Neuronal stem cell (in vitro differentiated cells): ENCODE results near the gene RABIF.

ENCODE experiments used
- DNase-seq: peaks from one replicate; pipeline ENCODE4 v3.0.0-alpha.2; 2013; ENCODE audit warnings: low spot score
- H2AFZ ChIP-seq: one replicate; pipeline ENCODE4 v1.6.1; 2013; ENCODE audit warnings: mild to moderate bottlenecking, low read length, inconsistent platforms
- H2AK5ac ChIP-seq: 2 replicates; pipeline ENCODE4 v1.6.1; 2013; ENCODE audit warnings: low read depth, mild to moderate bottlenecking, inconsistent platforms, low read length, moderate library complexity, mixed read lengths
- H2BK120ac ChIP-seq: 2 replicates; pipeline ENCODE4 v1.6.1; 2013; ENCODE audit warnings: low read depth, mild to moderate bottlenecking, inconsistent platforms, low read length, moderate library complexity, mixed read lengths
- H2BK12ac ChIP-seq: one replicate; pipeline ENCODE4 v1.6.1; 2013; ENCODE audit warnings: low read length, inconsistent platforms
- H2BK15ac ChIP-seq: 2 replicates; pipeline ENCODE4 v1.6.1; 2013; ENCODE audit warnings: mild to moderate bottlenecking, low read length, inconsistent platforms, mixed read lengths
- H2BK5ac ChIP-seq: one replicate; pipeline ENCODE4 v1.6.1; 2013; ENCODE audit warnings: inconsistent platforms, mild to moderate bottlenecking, low read length, moderate library complexity
- H3K14ac ChIP-seq: one replicate; pipeline ENCODE4 v1.6.1; 2013; ENCODE audit warnings: low read length, inconsistent platforms
- H3K18ac ChIP-seq: 2 replicates; pipeline ENCODE4 v1.6.1; 2013; ENCODE audit warnings: low read length, inconsistent platforms
- H3K23ac ChIP-seq: 2 replicates; pipeline ENCODE4 v1.6.1; 2013; ENCODE audit warnings: low read depth, mild to moderate bottlenecking, mixed read lengths, low read length, inconsistent platforms; ENCODE audit not compliant: poor library complexity
- H3K27ac ChIP-seq: replicated peaks from 3 replicates; pipeline ENCODE4 v1.5.1; 2013; ENCODE audit warnings: low read length, inconsistent platforms
- H3K27me3 ChIP-seq, 3 experiments: 2 replicates each; pipeline ENCODE4 v1.6.1; 2013; ENCODE audit warnings: low read length in 3 of 3, mild to moderate bottlenecking in 2 of 3, inconsistent platforms in 1 of 3, low read depth in 1 of 3, mixed read lengths in 1 of 3, moderate library complexity in 1 of 3; ENCODE audit not compliant: control insufficient read depth in 3 of 3, insufficient read depth in 3 of 3
- H3K36me3 ChIP-seq, 2 donors: replicated peaks in 1 of 2; 2 replicates each; pipeline ENCODE4 v1.6.1; 2013; ENCODE audit warnings: low read length in 2 of 2; ENCODE audit not compliant: control insufficient read depth in 2 of 2, insufficient read depth in 2 of 2
- H3K4ac ChIP-seq: 2 replicates; pipeline ENCODE4 v1.6.1; 2013; ENCODE audit warnings: inconsistent platforms, mild to moderate bottlenecking, low read length, moderate library complexity
- H3K4me1 ChIP-seq, 2 donors: 1 replicate in 1 of 2; 2 replicates in 1 of 2; pipeline ENCODE4 v1.6.1; 2013; ENCODE audit warnings: low read length in 2 of 2, low read depth in 1 of 2; ENCODE audit not compliant: control insufficient read depth in 2 of 2, insufficient read depth in 1 of 2
- H3K4me2 ChIP-seq: one replicate; pipeline ENCODE4 v1.6.1; 2013; ENCODE audit warnings: mild to moderate bottlenecking, low read length, inconsistent platforms; ENCODE audit not compliant: insufficient read depth, poor library complexity, severe bottlenecking
- H3K4me3 ChIP-seq, 2 donors: 2 replicates each; pipeline ENCODE4 v1.5.1; 2013; ENCODE audit warnings: low read length in 2 of 2, mild to moderate bottlenecking in 2 of 2, inconsistent platforms in 1 of 2, moderate library complexity in 1 of 2
- H3K79me1 ChIP-seq: one replicate; pipeline ENCODE4 v1.6.1; 2013; ENCODE audit warnings: low read depth, mild to moderate bottlenecking, inconsistent platforms, low read length, moderate library complexity
- H3K9ac ChIP-seq: one replicate; pipeline ENCODE4 v1.6.1; 2013; ENCODE audit warnings: mild to moderate bottlenecking, low read depth, low read length, inconsistent platforms; ENCODE audit not compliant: poor library complexity
- H3K9me3 ChIP-seq, 2 donors: replicated peaks in 1 of 2; 2 replicates each; pipeline versions ENCODE3 to v1.6.1; 2013; ENCODE audit warnings: low read length in 2 of 2, mild to moderate bottlenecking in 2 of 2, inconsistent platforms in 1 of 2, low read depth in 1 of 2, mixed read lengths in 1 of 2, moderate library complexity in 1 of 2; ENCODE audit not compliant: control insufficient read depth in 2 of 2, insufficient read depth in 1 of 2
- H4K8ac ChIP-seq: one replicate; pipeline ENCODE4 v1.6.1; 2013; ENCODE audit warnings: low read depth, mild to moderate bottlenecking, inconsistent platforms, low read length, moderate library complexity
- H4K91ac ChIP-seq: one replicate; pipeline ENCODE4 v1.6.1; 2013; ENCODE audit warnings: low read length, low read depth, mild to moderate bottlenecking, inconsistent platforms; ENCODE audit not compliant: poor library complexity
- WGBS, 2 donors: extraction: QIAGEN DNeasy Blood & Tissue Kit; methylation state at CpG; one replicate each; pipeline ENCODE4 v1.1.7; 2013; ENCODE audit warnings: missing lambda C conversion rate in 2 of 2, mixed read lengths in 1 of 2; ENCODE audit not compliant: insufficient read length in 2 of 2, insufficient replicate concordance in 1 of 2; ENCODE audit errors: extremely low coverage in 2 of 2; 5-methylcytosine and 5-hydroxymethylcytosine counted together

The RABIF gene

GRCh38 chr1:202880062-202880461 is 8.9 kb downstream of the RABIF start:
- H4K8ac ChIP-seq: no peak overlapping the region
- no peaks in the 10 kb centered on the region for H3K9me3 ChIP-seq
- no peak overlapping the region for H2BK120ac ChIP-seq
- H3K4me3 ChIP-seq: no peak overlapping the region
- no peak overlapping the region for H2BK12ac ChIP-seq
- H3K14ac ChIP-seq: no peak overlapping the region
- no peak overlapping the region for H2AFZ ChIP-seq
- H2BK15ac ChIP-seq: no peak overlapping the region
- H3K27me3 ChIP-seq: no peaks in the 10 kb centered on the region
- H4K91ac ChIP-seq: no peak overlapping the region
- H3K18ac ChIP-seq: no peak overlapping the region
- no peak overlapping the region for H2BK5ac ChIP-seq
- H3K79me1 ChIP-seq: peaks cover 2% of the 10 kb centered on the region
- H3K4me1 ChIP-seq: no peaks in the 10 kb centered on the region
- no peak overlapping the region for H3K27ac ChIP-seq
- no peak overlapping the region for H3K9ac ChIP-seq
- peaks cover 11 to 39% of the 10 kb centered on the region in 2 donors for H3K36me3 ChIP-seq
- H3K23ac ChIP-seq: no peak overlapping the region
- H3K4me2 ChIP-seq: no peak overlapping the region
- no peak overlapping the region for H3K4ac ChIP-seq
- H2AK5ac ChIP-seq: no peak overlapping the region
- DNase-seq: no peak

- H3K27me3 ChIP-seq: no peaks in the 10 kb centered on the region
- no peak overlapping the region for H3K4me3 ChIP-seq
- H2BK15ac ChIP-seq: no peak overlapping the region
- no peak overlapping the region for H3K4me2 ChIP-seq
- no peak overlapping the region for H2BK12ac ChIP-seq
- no peak overlapping the region for H3K9ac ChIP-seq
- no peak overlapping the region for H3K4ac ChIP-seq
- no peak overlapping the region for H3K23ac ChIP-seq
- no peaks in the 10 kb centered on the region for H3K9me3 ChIP-seq
- H4K91ac ChIP-seq: no peak overlapping the region
- H3K36me3 ChIP-seq: peaks cover 11 to 39% of the 10 kb centered on the region in 2 donors
- no peak overlapping the region for H3K27ac ChIP-seq
- no peak overlapping the region for H3K14ac ChIP-seq
- no peak for DNase-seq
- H2BK5ac ChIP-seq: no peak overlapping the region
- no peak overlapping the region for H2AK5ac ChIP-seq
- no peaks in the 10 kb centered on the region for H3K4me1 ChIP-seq
- no peaks in the 10 kb centered on the region for H3K79me1 ChIP-seq
- no peak overlapping the region for H2BK120ac ChIP-seq
- no peak overlapping the region for H3K18ac ChIP-seq
- H2AFZ ChIP-seq: no peak overlapping the region
- WGBS, 2 donors: no CpG with 5 or more reads among the region's 1 CpG
- no peak overlapping the region for H4K8ac ChIP-seq
Observed at GRCh38 chr1:202879128-202879527, 9.8 kb downstream of the RABIF start.

GRCh38 chr1:202873026-202873425 is 15.9 kb downstream of the RABIF start:
- Histone ChIP-seq H2BK120ac (no peak overlapping the region), H3K4ac (no peak overlapping the region), H3K4me1 (no peaks in the 10 kb centered on the region), H4K91ac (no peak overlapping the region), H3K36me3 (peaks cover 7 to 18% of the 10 kb centered on the region in 2 donors), H3K27me3 (no peaks in the 10 kb centered on the region), H3K27ac (no peak overlapping the region), H3K4me2 (no peak overlapping the region), H3K9me3 (peaks cover 0 to 1% of the 10 kb centered on the region in 2 donors), H3K14ac (no peak overlapping the region), H2AK5ac (no peak overlapping the region), H2AFZ (no peak overlapping the region), H2BK15ac (no peak overlapping the region), H3K18ac (no peak overlapping the region), H3K4me3 (peak overlapping the region in 1 of 2 donors; percentile 66), H3K79me1 (no peaks in the 10 kb centered on the region), H4K8ac (no peak overlapping the region), H2BK12ac (no peak overlapping the region), H3K23ac (no peak overlapping the region), H3K9ac (no peak overlapping the region), H2BK5ac (no peak overlapping the region)
- no peak for DNase-seq
- WGBS, 2 donors: no CpG with 5 or more reads among the region's 4 CpGs

- Histone ChIP-seq H3K27ac (no peak overlapping the region), H3K14ac (no peak overlapping the region), H3K4ac (no peak overlapping the region), H3K9me3 (peaks cover 0 to 1% of the 10 kb centered on the region in 2 donors), H2BK120ac (no peak overlapping the region), H4K91ac (no peak overlapping the region), H2AK5ac (no peak overlapping the region), H3K79me1 (no peaks in the 10 kb centered on the region), H3K4me1 (no peaks in the 10 kb centered on the region), H3K23ac (no peak overlapping the region), H2BK12ac (no peak overlapping the region), H3K36me3 (peaks cover 7 to 15% of the 10 kb centered on the region in 2 donors), H3K18ac (no peak overlapping the region), H3K4me2 (no peak overlapping the region), H2BK15ac (no peak overlapping the region), H2AFZ (no peak overlapping the region), H3K4me3 (no peak overlapping the region), H3K27me3 (no peaks in the 10 kb centered on the region), H2BK5ac (no peak overlapping the region), H4K8ac (no peak overlapping the region), H3K9ac (no peak overlapping the region)
- DNase-seq: no peak
- WGBS, 2 donors: no CpG with 5 or more reads among the region's 4 CpGs
Observed at GRCh38 chr1:202871367-202871766, 17.6 kb downstream of the RABIF start.
